MM.1S (cell line): ENCODE results near the gene ABCB4.

Experiments
- EZH2 ChIP-seq: fragments of 300-600 bp; sonication (generic); optimal IDR thresholded peaks from 2 replicates; pipeline ENCODE3; 2017; ENCODE audit warnings: low read depth, mild to moderate bottlenecking, antibody characterized with exemption, low read length, mixed read lengths
- EZH2phosphoT487 ChIP-seq: fragments of 300-600 bp; sonication (generic); IDR thresholded peaks from 2 replicates; pipeline ENCODE4 v1.6.1; 2018; ENCODE audit warnings: antibody characterized with exemption, low read length
- TF ChIP-seq, protein P1 (sequence below): fragments of 300-600 bp; sonication (generic); IDR thresholded peaks from 2 replicates; pipeline ENCODE4 v1.5.1; 2016; ENCODE audit warnings: antibody characterized with exemption, low read length, mixed read lengths

DNA sequence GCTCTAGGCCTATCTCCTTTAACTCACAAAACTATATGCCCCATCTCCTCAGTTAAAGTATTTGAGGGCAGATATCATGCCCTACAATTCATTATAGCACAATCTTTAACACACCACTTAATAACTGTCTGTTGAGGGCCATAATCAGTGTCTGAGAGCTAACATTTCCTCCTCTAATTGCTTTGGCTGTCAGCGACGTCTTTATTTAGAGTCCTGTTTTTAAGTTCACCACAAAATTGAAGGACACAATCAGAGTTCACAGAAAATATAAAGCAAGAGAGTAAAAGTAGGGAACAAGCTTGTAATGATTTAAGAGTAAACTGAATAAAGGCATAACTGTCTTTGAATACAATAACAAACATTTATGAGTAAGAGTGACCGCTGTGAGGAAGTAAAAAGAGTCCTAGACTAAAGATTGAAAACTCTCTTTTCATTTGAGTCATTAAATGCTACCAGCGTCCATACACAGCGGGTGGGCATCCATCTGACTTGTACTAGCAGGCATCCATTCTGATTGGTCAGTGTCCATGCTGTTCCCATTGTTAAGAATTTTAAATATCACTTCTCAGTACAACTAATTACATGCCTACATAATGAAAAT, 38.4 kb upstream of the ABCB4 start:
- TF ChIP-seq, protein P1, sequence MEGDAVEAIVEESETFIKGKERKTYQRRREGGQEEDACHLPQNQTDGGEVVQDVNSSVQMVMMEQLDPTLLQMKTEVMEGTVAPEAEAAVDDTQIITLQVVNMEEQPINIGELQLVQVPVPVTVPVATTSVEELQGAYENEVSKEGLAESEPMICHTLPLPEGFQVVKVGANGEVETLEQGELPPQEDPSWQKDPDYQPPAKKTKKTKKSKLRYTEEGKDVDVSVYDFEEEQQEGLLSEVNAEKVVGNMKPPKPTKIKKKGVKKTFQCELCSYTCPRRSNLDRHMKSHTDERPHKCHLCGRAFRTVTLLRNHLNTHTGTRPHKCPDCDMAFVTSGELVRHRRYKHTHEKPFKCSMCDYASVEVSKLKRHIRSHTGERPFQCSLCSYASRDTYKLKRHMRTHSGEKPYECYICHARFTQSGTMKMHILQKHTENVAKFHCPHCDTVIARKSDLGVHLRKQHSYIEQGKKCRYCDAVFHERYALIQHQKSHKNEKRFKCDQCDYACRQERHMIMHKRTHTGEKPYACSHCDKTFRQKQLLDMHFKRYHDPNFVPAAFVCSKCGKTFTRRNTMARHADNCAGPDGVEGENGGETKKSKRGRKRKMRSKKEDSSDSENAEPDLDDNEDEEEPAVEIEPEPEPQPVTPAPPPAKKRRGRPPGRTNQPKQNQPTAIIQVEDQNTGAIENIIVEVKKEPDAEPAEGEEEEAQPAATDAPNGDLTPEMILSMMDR: no peak
- no peak for TF ChIP-seq EZH2
- TF ChIP-seq EZH2phosphoT487: no peak
